IPS DF 4.7 (cell line): ENCODE measurements around the gene CPLX1.
A peak's percentile ranks its signal among the peaks of the same experiment; 100 is the strongest.
"Not testable (repeated sequence)": the region's sequence is repeated elsewhere in the genome, so short reads cannot be mapped to it uniquely, and the experiment has no call there.

Experiments
- DNase-seq: peaks from one replicate; pipeline ENCODE4 v3.0.0-alpha.2; 2013; ENCODE audit warnings: low spot score; ENCODE audit errors: extremely low read depth

The CPLX1 gene

GRCh38 chr4:793093-793861 is 32.7 kb downstream of the CPLX1 start:
- no peak for DNase-seq

GRCh38 chr4:792626-793092 is 33.3 kb downstream of the CPLX1 start:
- DNase-seq: no peak

- no peak for DNase-seq
These were observed 33.9 kb downstream of the CPLX1 start for GRCh38 chr4:791898-792625.

- DNase-seq: no peak
These were observed 34.6 kb downstream of the CPLX1 start for GRCh38 chr4:791252-791897.

- no peak for DNase-seq
These were observed 35.5 kb downstream of the CPLX1 start for GRCh38 chr4:790466-790820.

DNA sequence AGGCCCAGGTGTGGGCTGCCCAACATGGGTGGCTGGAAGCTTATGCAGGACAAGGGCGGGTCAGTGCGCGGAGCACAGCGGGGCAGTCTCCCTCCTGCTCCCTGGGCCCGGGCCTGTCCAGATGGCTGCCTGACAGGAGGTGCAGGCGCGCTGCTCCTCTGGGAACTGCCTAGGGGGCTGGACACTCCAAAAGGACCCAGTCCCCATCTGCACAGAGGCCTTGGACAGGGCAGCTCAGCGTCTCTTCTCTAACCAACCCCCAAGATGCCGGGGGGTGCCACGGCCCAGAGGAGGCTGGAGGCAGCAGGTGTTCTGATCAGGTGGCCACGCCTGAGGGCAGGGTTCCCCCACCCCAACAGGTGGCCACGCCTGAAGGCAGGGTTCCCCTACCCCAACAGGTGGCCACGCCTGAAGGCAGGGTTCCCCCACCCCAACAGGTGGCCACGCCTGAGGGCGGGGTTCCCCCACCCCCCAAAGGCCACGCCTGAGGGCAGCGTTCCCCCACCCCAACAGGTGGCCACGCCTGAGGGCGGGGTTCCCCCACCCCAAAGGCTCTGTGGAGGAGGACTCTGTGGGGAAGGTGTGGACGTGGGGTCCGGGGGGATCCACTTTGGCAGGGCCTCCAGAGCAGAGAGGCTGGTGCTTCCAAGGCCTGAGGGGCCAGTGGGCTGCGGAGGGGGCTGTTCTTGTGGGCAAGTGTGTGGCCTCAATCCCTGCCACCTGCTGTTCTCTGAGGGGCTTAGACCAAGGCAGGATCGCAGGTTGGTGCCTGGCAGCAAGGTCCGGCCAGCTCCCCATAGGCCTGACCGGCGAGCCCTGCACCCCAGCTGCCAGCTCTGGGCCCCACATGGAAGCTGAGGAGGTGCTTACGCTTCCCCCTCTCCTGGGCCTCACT is 36.1 kb downstream of the CPLX1 start:
- no peak for DNase-seq

DNA sequence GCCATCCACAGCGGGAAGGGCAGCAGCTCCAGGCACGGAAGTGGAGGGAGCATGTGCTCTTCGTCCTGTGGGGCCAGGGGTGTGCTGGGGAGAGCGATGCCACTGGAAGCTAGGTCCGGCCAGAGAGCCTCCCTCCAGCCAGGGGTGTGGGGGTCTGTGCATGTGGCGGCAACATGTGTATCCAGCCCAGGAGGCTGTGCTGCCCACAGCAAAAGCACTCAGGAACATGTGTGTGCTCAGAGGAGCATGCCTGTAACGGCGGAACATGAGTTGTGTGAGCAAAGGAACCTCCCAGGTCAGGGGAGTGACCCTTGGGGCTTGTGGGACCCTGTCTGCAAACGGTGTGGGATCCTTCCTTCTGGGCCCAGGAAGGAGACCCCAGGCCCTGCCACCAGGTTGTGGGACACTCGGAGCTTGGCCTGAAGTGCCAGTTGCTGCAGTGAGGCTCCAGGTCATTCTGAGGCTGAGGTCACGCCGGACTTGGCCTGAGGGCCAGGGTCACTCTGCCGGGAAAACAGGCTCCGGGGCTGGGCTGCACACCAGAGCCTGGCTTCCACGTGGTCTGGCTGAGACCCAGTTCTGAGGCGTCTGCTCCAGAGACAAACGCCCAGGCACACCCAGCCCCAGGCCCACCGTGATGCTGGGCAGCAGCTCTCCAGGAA is 37.2 kb downstream of the CPLX1 start:
- no peak for DNase-seq

GRCh38 chr4:788006-788635 is 37.8 kb downstream of the CPLX1 start:
- no peak for DNase-seq

DNA sequence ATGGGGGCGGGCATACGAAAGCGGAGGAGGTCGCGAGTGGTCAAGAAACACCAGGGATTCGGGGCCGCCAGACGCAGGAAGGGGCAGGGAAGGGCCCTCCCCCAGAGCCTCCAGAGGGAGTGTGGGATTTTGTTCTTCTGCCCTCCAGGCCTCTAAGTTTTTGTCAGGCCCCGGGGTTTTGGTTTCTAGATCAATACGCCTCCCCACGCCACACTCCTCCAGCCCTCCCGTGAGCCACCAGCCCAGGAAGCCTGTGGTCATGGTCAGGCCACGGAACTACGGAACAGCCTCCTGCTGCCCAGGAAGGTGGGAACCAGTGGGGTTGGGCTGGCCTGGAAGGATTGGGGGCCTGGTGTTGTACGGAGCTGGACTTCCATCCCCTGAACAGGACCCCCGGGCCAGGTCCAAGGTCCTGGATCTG is 38.4 kb downstream of the CPLX1 start:
- DNase-seq: no peak

DNA sequence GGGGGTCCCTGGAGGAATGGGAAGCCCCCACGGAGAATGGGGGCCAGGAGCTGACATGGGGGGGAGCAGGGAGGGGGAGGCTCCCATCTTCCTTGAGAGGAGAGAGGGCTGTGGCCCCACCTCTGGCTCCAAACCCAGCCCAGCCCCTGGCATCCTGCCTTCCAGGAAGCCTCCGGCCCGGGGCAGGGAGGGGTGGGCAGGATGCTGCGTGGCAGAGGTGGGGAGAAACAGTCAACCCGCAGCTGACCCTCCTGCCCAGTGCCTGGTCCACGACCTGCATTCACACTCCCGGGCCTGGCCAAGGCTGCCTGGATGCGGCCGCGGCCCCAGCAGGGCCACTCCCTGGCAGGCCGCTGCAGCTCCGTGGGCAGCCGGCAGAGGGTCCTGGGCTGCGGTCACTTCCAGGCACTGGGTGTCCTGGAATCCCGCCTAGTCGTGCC is 39.0 kb downstream of the CPLX1 start:
- no peak for DNase-seq

- DNase-seq: no peak
These were observed 39.7 kb downstream of the CPLX1 start for GRCh38 chr4:786074-786741.

DNA sequence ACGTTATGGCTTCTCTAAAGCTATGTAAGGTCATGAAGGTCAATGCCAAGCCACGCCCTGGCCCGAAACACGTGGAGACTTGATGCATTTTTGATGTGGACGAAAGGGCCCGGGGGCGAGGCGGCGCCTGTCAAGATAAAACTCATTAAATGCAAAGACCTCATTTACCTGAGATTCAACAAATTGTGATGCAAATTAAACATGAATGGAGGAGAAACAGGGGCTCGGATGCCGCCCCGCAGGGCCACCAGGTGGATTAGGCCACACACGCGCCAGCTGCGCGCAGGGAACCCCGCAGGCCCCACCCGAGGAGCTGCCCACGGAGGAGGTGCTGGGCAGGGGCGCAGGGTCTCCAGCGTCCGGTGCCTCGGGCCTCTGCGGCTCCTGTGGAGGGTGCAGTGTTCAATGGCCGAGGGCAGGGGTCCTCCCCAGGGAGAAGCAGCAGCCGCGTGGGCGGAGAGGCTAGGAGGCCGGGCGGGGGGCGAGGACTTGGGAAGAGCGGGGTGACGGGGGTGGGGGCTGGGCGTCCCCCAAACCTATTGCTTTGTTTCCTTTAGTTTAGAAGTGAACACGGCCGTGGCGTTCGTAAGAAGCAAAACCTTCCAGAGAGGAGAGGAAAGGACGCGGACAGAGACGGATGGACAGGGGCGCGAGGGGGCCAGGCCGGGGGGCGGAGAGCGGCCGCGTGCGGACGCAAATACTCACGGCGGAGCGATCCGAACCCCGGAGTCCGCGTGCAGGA is 40.4 kb downstream of the CPLX1 start:
- DNase-seq: no peak

DNA sequence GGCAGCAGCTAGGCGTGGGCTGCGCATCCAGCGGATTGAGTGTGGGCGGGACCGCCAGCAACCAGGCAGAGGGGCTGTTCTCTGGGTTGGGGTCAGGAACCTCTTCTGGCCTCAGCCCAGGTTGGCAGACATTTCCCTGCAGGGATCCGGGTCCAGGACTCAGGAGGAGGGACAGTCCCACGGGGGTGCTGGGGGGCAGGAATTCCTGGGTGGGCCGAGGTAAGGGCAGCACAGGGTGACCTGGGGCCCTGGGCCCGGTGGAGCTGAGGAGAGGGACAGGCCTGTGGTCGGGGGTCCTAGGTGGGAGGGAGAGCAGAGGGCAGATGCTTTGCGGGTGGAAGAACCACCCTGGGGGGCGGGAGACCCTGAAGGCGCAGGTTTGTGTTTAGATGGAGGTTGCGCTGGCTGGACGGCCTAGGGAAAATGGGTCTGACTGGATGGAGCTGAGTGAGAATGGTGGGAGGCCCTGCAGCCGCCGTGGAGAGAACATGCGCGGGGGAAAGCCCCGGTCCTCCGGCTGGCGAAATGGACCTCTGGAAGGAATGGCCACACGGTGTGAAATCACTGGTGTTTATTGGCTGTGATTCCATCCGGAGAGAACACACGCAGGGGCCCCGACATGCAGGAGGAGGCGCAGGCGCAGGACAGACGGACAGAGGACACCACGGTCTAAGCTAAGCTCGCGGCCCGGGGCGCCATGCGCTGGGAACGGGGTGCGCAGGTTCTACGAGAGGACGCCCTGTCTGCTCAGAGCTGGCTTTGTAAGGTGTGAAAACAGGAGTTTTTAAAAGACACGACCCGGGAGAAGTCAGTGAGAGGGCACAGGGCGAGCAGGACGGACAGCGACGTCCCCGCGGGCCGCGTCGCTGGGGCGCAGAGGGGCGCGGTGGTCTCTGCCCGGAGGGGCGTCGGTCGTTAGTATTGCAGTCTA is 41.3 kb downstream of the CPLX1 start:
- DNase-seq: no peak

DNA sequence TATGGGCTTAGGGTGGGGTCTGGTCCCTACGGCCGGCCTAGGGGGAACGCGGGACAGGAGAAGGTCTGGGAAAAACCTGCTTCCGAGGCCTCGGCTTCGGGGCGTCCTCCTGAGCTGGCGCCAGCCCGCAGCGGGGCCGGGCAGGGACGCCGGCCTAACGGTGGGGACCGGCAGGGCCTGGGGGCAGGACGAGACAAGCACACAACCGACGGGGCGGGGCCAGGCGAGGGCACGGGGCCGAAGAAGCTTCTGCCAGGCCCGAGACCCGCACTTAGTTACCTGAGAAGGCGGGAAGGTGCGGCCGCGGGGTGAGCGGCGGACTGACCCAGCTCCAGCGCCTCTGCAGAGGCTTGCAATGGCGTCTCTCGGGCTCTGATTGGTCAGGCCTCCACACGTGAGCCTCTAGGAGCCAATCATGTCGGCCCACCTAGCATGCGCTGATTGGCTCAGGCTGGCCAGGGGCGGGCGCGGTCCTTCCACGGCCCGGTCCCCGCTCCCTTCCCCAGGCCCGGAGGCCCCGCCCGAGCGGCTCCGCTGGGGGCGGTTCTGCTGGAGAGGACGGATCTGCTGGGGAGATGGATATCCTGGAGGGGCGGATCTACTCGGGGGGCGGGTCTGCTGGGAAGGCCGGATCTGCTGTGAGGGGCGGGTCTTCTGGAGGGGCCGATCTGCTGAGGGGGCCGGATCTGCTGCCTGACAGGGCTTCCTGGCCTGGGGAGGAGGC is 44.3 kb downstream of the CPLX1 start:
- peak; percentile 89 for DNase-seq

- DNase-seq: no peak
These were observed 45.0 kb downstream of the CPLX1 start for GRCh38 chr4:780716-781492.

DNA sequence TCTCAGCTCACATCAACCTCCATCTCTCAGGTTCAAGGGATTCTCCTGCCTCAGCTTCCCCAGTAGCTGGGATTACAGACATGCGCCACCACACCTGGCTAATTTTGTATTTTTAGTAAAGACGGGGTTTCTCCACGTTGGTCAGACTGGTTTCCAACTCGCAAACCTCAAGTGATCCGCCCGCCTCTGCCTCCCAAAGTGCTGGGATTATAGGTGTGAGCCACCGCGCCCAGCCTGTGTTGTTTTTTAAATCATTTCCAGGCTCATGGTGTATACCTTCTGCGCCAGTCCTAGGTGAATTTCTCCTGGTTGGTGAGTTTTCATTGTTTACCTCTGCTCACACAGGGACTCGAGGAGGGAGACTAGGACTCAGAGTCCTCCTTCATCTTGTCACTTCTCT is 45.7 kb downstream of the CPLX1 start:
- DNase-seq: not testable (repeated sequence)
